Measurements from ENCODE around the gene HMGB1.

GRCh38 chr13:30431269-30431940 is 34.3 kb downstream of the HMGB1 start:
- TF ChIP-seq, protein P1, sequence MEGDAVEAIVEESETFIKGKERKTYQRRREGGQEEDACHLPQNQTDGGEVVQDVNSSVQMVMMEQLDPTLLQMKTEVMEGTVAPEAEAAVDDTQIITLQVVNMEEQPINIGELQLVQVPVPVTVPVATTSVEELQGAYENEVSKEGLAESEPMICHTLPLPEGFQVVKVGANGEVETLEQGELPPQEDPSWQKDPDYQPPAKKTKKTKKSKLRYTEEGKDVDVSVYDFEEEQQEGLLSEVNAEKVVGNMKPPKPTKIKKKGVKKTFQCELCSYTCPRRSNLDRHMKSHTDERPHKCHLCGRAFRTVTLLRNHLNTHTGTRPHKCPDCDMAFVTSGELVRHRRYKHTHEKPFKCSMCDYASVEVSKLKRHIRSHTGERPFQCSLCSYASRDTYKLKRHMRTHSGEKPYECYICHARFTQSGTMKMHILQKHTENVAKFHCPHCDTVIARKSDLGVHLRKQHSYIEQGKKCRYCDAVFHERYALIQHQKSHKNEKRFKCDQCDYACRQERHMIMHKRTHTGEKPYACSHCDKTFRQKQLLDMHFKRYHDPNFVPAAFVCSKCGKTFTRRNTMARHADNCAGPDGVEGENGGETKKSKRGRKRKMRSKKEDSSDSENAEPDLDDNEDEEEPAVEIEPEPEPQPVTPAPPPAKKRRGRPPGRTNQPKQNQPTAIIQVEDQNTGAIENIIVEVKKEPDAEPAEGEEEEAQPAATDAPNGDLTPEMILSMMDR (conservative IDR thresholded peaks at IDR 0.05; ENCODE audit: low read depth, low read length) = no peak
- TF ChIP-seq SMC3 (IDR thresholded peaks at IDR 0.05; ENCODE audit: low read depth, low read length) (no peak), MXI1 (IDR thresholded peaks at IDR 0.05; ENCODE audit: borderline replicate concordance, low read depth, low read length) (no peak), MAFK (IDR thresholded peaks at IDR 0.05; ENCODE audit: low read depth, low read length) (no peak), POLR2A (IDR thresholded peaks at IDR 0.05; ENCODE audit: low read depth, low read length) (no peak), NFE2L2 (IDR thresholded peaks at IDR 0.05; ENCODE audit: low read depth, low read length) (no peak), USF2 (IDR thresholded peaks at IDR 0.05; ENCODE audit: low read depth, low read length) (no peak), CHD1 (IDR thresholded peaks at IDR 0.05; ENCODE audit: low read depth, low read length) (no peak), RAD21 (IDR thresholded peaks at IDR 0.05; ENCODE audit: low read length) (no peak), FOS (IDR thresholded peaks at IDR 0.05; ENCODE audit: low read depth, low read length) (no peak), MAZ (IDR thresholded peaks at IDR 0.05; ENCODE audit: borderline replicate concordance, low read depth, low read length) (no peak), BHLHE40 (IDR thresholded peaks at IDR 0.05; ENCODE audit: low read depth, low read length) (no peak), CEBPB (IDR thresholded peaks at IDR 0.05; ENCODE audit: low read depth, low read length) (no peak)
- TF ChIP-seq, protein P2, sequence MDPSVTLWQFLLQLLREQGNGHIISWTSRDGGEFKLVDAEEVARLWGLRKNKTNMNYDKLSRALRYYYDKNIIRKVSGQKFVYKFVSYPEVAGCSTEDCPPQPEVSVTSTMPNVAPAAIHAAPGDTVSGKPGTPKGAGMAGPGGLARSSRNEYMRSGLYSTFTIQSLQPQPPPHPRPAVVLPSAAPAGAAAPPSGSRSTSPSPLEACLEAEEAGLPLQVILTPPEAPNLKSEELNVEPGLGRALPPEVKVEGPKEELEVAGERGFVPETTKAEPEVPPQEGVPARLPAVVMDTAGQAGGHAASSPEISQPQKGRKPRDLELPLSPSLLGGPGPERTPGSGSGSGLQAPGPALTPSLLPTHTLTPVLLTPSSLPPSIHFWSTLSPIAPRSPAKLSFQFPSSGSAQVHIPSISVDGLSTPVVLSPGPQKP (IDR thresholded peaks at IDR 0.05; ENCODE audit: borderline replicate concordance, low read depth, low read length) = no peak
